ENCODE data around the gene KIF1B.

KIF1B gene

DNA sequence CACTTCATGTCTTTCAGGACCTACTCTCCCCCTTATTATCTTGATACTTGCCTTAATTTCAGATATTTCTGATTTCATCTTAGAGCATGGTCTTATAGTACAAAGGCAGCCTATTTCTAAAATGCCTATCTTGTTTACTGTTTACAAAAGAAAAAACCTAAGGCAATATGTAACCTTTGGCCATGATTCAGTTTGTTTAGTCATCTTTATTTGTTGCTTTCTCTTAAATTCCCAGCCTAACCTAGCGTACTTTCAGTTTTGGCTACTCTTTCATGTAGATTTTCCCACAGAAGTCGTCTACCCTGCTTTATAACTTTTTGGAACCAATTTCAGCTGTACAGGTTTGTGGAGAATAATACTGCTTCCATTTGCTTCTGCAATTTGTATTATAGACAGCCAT, 81.8 kb downstream of the KIF1B start:
- Histone ChIP-seq H3K27me3 (ENCODE audit: insufficient read depth, low read length, poor library complexity) (no peaks in the 10 kb centered on the region), H3K4me3 (ENCODE audit: low read depth in 1 of 2, low read length in 2 of 2) (no peak overlapping the region), H3K36me3 (ENCODE audit: insufficient read depth, low read length) (peaks cover 10% of the 10 kb centered on the region), H4K20me1 (ENCODE audit: insufficient read depth, low read length) (no peaks in the 10 kb centered on the region), H2AFZ (ENCODE audit: low read depth, low read length) (no peak overlapping the region), H3K79me2 (ENCODE audit: insufficient read depth, low read length) (no peaks in the 10 kb centered on the region), H3K4me1 (ENCODE audit: insufficient read depth, low read length) (no peaks in the 10 kb centered on the region), H3K9ac (ENCODE audit: low read depth, low read length) (no peak overlapping the region), H3K27ac (ENCODE audit: low read length) (no peak overlapping the region), H3K9me3 (ENCODE audit: insufficient read depth, low read length, severe bottlenecking) (no peaks in the 10 kb centered on the region), H3K4me2 (ENCODE audit: insufficient read depth, low read length) (no peak overlapping the region)
- ATAC-seq (ENCODE audit: insufficient read depth, low read depth) = no peak
- no peak for TF ChIP-seq EZH2 (IDR thresholded peaks at IDR 0.05; ENCODE audit: borderline replicate concordance, low read depth, low read length, severe bottlenecking)
- TF ChIP-seq, protein P1, sequence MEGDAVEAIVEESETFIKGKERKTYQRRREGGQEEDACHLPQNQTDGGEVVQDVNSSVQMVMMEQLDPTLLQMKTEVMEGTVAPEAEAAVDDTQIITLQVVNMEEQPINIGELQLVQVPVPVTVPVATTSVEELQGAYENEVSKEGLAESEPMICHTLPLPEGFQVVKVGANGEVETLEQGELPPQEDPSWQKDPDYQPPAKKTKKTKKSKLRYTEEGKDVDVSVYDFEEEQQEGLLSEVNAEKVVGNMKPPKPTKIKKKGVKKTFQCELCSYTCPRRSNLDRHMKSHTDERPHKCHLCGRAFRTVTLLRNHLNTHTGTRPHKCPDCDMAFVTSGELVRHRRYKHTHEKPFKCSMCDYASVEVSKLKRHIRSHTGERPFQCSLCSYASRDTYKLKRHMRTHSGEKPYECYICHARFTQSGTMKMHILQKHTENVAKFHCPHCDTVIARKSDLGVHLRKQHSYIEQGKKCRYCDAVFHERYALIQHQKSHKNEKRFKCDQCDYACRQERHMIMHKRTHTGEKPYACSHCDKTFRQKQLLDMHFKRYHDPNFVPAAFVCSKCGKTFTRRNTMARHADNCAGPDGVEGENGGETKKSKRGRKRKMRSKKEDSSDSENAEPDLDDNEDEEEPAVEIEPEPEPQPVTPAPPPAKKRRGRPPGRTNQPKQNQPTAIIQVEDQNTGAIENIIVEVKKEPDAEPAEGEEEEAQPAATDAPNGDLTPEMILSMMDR (IDR thresholded peaks at IDR 0.05; ENCODE audit: borderline replicate concordance, extremely low read depth, low read length, poor library complexity, severe bottlenecking) = no peak
- DNase-seq = no peak

GRCh38 chr1:10295481-10296085, 85.2 kb downstream of the KIF1B start:
- Histone ChIP-seq H3K79me2 (ENCODE audit: insufficient read depth, low read length) (no peaks in the 10 kb centered on the region), H3K36me3 (ENCODE audit: insufficient read depth, low read length) (peaks cover 11% of the 10 kb centered on the region), H3K27me3 (ENCODE audit: insufficient read depth, low read length, poor library complexity) (no peaks in the 10 kb centered on the region), H3K4me2 (ENCODE audit: insufficient read depth, low read length) (no peak overlapping the region), H3K27ac (ENCODE audit: low read length) (no peak overlapping the region), H2AFZ (ENCODE audit: low read depth, low read length) (no peak overlapping the region), H3K9me3 (ENCODE audit: insufficient read depth, low read length, severe bottlenecking) (no peaks in the 10 kb centered on the region), H3K4me1 (ENCODE audit: insufficient read depth, low read length) (no peaks in the 10 kb centered on the region), H3K9ac (ENCODE audit: low read depth, low read length) (no peak overlapping the region), H4K20me1 (ENCODE audit: insufficient read depth, low read length) (no peaks in the 10 kb centered on the region), H3K4me3 (ENCODE audit: low read depth in 1 of 2, low read length in 2 of 2) (no peak overlapping the region)
- ATAC-seq (ENCODE audit: insufficient read depth, low read depth) (no peak), DNase-seq (no peak)
- TF ChIP-seq, protein P1 (IDR thresholded peaks at IDR 0.05; ENCODE audit: borderline replicate concordance, extremely low read depth, low read length, poor library complexity, severe bottlenecking) = no peak
- no peak for TF ChIP-seq EZH2 (IDR thresholded peaks at IDR 0.05; ENCODE audit: borderline replicate concordance, low read depth, low read length, severe bottlenecking)

GRCh38 chr1:10299151-10299550, 88.8 kb downstream of the KIF1B start:
- Histone ChIP-seq H3K4me3 (ENCODE audit: low read depth in 1 of 2, low read length in 2 of 2) (no peak overlapping the region), H2AFZ (ENCODE audit: low read depth, low read length) (no peak overlapping the region), H3K9me3 (ENCODE audit: insufficient read depth, low read length, severe bottlenecking) (no peaks in the 10 kb centered on the region), H3K4me2 (ENCODE audit: insufficient read depth, low read length) (no peak overlapping the region), H3K36me3 (ENCODE audit: insufficient read depth, low read length) (peaks cover 16% of the 10 kb centered on the region), H3K4me1 (ENCODE audit: insufficient read depth, low read length) (no peaks in the 10 kb centered on the region), H4K20me1 (ENCODE audit: insufficient read depth, low read length) (no peaks in the 10 kb centered on the region), H3K27me3 (ENCODE audit: insufficient read depth, low read length, poor library complexity) (no peaks in the 10 kb centered on the region), H3K27ac (ENCODE audit: low read length) (no peak overlapping the region), H3K9ac (ENCODE audit: low read depth, low read length) (no peak overlapping the region), H3K79me2 (ENCODE audit: insufficient read depth, low read length) (no peaks in the 10 kb centered on the region)
- TF ChIP-seq, protein P1 (IDR thresholded peaks at IDR 0.05; ENCODE audit: borderline replicate concordance, extremely low read depth, low read length, poor library complexity, severe bottlenecking) = no peak
- no peak for TF ChIP-seq EZH2 (IDR thresholded peaks at IDR 0.05; ENCODE audit: borderline replicate concordance, low read depth, low read length, severe bottlenecking)
- DNase-seq (no peak), ATAC-seq (ENCODE audit: insufficient read depth, low read depth) (no peak)
